HG03442 (cell line): ENCODE measurements around the gene PRKAG2.

Experiments
- ATAC-seq: cut with Tn5 transposase; IDR thresholded peaks from one replicate; pipeline ENCODE4 v1.9.1; 2021; ENCODE audit warnings: mild to moderate bottlenecking, moderate library complexity; ENCODE audit not compliant: unreplicated experiment

Gene PRKAG2

DNA sequence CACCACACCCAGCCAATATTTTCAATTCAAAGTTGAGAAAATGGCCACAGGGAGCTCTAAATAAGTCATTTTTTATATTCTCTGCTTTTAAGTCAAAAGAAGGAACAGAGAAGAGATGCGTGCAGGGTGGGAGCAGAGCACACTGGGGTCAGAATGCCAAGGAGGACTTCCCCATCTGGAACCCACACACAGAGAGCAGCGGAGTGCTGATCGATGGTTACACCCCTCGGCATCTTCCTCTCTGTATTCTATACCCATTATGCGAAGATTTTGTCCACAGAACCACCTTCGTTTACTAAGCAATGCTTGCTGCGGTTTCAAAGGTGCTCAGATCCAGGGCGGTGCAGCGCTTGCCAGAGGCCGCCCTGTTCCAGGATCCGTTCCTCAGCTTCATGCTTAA is 265.9 kb downstream of the PRKAG2 start:
- ATAC-seq, result no peak

- no peak for ATAC-seq
These were observed 268.8 kb downstream of the PRKAG2 start for GRCh38 chr7:151608031-151608551.

- no peak for ATAC-seq
These were observed 269.4 kb downstream of the PRKAG2 start for GRCh38 chr7:151607464-151607867.

GRCh38 chr7:151603951-151604350 is 273.0 kb downstream of the PRKAG2 start:
- no peak for ATAC-seq

GRCh38 chr7:151601521-151602305 is 275.2 kb downstream of the PRKAG2 start:
- no peak for ATAC-seq

- ATAC-seq, result no peak
These were observed 276.6 kb downstream of the PRKAG2 start for GRCh38 chr7:151600331-151600730.

- ATAC-seq, result no peak
These were observed 277.3 kb downstream of the PRKAG2 start for GRCh38 chr7:151599401-151600227.

DNA sequence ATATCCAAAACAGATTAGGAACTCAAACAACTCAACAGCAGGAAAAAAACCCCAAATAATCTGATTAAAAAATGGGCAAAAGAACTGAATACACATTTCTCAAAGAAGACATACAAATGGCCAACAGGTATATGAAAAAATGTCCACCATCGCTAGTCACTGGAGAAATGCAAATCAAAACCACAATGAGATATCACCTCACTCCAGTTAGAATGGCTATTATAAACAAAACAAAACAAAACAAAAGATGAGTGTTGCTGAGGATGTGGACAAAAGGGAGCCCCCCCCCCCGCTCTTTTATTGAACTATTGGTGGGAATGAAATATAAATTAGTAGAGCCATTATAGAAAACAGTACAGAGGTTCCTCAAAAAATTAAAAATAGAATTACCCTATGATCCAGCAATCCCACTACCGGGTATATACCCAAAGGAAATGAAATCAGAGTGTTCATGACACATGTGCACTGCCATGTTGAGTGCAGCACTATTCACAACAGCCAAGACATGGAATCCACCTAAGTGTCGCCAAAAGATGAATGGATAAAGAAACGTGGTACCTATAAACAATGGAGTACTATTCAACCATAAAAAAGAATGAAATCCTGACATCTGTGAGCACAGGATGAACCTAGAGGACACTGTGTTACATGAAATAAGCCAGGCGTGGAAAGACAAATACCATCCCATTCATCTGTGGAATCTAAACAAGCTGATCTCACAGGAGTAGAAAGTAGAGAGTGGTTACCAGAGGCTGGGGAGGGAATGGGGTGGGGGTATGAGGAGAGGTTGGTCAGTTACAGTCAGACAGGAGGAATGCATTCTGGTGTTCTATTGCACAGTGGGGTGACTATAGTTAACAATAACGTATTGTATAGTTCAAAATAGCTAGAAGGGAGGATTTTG is 279.1 kb downstream of the PRKAG2 start:
- ATAC-seq, result no peak

- no peak for ATAC-seq
These were observed 281.1 kb downstream of the PRKAG2 start for GRCh38 chr7:151595702-151596350.

GRCh38 chr7:151592868-151593486 is 283.9 kb downstream of the PRKAG2 start:
- no peak for ATAC-seq

GRCh38 chr7:151592330-151592729 is 284.6 kb downstream of the PRKAG2 start:
- ATAC-seq, result no peak

DNA sequence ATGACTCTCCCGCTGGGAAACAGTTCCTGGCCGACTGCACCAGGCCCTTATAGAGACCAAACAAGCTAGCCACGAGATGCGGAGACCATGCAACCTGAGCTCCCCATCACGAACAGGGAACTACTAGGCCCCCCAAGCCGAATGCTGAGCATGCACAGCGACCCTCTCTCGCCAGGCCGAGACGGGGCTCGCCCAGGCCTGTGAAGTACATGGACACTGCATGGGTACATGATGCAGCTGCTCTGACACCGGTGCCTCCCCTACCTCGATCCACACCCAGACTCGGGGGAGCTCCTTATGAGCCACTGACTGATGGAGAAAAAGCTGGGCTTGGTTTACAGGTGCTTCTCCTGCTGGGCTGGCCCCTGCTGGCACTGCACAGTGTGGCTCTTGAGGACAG is 285.0 kb downstream of the PRKAG2 start:
- no peak for ATAC-seq

DNA sequence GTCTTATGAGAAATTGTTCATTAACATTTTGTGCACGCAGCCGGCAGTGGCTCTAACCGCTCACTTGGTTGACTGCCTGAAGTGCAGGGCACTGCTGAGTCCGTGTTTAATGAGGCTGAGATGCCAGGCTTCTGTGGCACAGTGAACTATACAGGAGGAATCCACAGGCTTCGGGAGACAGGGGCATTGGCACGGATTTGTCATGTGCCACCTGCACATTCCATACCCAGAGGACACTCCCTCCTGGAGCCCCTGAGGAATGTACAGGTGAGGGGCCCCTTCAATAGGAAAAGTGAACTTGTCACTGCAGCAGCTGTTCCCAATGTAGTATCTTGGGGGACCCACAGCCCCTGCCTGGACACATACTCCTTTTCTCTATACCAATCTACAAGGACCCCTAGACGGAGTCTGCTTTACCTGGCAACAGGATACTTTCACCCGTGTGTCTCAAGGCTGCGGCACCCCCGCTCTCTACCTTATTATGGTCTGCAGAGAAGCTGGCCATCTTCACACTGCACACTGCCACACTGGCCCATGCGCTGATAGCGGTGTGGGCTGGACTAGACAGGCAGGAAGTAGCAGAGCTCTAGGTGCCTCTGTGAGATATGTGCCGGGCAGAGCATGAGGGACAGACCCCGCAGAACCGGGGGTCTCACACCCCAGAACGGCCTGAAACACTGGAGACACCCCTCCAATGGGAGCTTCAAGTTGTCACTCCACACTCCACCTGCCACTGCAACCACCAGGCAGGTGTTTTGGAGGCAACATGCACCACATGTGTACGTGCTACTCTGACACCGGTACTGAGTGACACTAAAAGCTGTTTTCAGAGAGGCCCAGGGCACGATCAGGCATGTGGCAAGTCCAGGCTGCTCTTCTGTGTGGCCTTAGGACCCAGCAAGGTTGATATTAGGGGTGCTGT is 285.8 kb downstream of the PRKAG2 start:
- no peak for ATAC-seq

DNA sequence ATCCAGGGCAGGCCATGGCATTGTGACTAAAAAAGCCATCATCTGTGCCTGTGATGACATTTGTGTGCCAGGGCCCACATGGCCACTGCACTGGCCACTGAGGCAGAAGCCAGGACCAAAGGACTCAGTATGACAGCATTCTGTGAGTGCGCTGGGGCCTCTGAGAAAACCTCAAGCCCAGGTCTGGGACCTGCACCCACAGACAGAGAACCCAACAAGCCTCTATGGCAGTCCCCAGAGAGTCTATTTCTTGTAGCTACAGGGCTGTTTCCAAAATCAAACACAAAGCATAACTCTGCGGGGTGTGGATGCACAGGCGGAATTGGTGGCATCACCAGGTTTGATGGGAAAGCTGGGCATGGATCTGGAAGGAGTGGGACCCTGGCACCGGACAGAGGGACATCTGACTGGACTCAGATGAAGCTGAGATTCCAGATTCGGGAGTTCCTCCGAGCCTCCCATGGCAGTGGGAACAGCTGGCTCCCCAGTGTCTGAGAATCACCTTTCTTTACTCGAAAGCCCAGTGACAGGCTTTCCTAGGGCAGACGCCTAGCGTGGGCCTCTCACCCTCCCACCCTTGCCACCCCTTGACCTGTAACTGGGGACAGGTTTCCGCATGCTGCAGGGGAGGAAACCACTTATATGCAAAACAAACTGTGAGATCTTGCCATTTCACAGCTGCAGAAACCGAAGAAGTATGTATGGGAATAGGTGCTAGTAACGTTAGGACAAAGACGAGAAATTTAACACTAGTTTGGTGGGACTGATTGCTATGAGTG is 286.7 kb downstream of the PRKAG2 start:
- ATAC-seq, result no peak

DNA sequence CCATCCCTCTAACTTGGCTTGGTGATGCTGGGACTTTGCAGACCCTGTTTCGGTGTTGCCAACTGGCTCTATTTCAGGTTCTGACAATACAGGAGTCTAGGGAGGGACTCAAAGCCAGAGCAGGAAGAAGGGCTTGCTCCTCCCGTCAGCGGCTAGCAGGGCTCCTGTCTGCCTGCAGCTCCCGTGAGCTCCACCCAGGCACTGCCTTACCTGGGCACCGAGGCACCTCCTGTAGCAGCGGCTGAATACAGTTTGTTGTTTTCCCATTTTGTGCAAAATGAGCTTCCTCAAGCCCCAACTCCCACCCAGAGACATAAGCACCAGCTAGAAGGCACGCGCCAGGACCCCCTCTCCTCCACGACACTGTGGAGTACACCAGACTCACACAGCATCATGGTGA is 287.9 kb downstream of the PRKAG2 start:
- ATAC-seq, result no peak

DNA sequence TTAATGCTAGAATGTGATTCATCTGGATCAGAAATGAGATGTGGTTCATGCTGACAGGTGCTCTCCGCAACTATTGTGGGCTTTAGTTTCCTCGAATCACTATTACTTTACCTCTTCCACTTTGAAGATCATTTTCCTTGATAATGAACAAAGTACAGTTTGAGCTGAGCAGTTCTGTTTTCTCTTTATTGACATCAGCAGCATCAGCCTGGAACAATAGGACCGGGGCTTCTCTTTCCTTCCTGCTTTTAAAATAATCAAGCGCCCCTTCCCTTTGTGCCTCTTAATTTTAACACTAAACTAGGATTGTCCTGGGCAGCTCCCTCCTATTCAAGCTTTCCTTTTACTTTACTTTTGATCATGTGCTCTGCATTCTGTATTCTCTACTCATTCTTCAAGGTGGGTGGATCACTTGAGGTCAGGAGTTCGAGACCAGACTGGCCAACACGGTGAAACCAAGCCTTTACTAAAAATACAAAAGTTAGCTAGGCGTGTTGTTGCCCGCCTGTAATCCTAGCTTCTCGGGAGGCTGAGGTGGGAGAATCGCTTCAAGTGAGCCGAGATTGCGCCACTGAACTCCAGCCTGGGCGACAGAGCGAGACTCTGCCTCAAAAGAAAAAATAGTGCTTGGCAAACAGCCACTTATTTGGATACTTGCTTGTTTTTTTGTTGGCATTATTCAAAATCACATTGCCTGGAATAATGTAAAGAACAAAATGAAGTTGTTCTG is 290.2 kb downstream of the PRKAG2 start:
- no peak for ATAC-seq

- ATAC-seq, result no peak
These were observed 291.0 kb downstream of the PRKAG2 start for GRCh38 chr7:151585744-151586393.
